Measurements from ENCODE around the gene RBP3.

The RBP3 gene

DNA sequence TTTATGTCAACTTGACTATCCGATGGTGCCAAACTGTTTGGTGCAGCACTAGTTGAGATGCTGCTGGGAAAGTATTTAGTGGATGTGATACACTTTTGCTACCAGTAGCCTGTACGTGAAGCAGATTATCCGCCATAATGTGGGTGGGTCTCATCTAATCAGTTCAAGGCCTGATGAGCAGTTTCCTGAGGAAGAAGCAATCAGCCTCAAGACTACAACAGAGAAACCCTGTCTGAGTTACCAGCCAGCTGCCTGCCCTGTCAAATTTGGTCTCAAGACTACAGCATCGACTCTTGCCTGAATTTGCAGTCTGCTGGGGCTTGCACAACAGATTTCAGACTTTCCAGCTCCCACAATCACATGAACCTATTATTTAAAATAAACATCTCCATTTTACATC, 10.9 kb upstream of the RBP3 start:
- Histone ChIP-seq H3K9ac (no peak overlapping the region), H3K4me3 (IDR thresholded peaks at IDR 0.05; ENCODE audit: insufficient read depth, low read depth, low read length) (no peak overlapping the region), H3K4me1 (ENCODE audit: low read depth, poor library complexity, severe bottlenecking) (no peaks in the 10 kb centered on the region), H2AFZ (ENCODE audit: low read depth) (no peak overlapping the region), H3K4me2 (no peak overlapping the region), H3K36me3 (ENCODE audit: insufficient read depth) (no peaks in the 10 kb centered on the region), H3K27ac (no peak overlapping the region), H3K79me2 (ENCODE audit: insufficient read depth, low read depth) (no peaks in the 10 kb centered on the region), H3K27me3 (ENCODE audit: insufficient read depth, low read depth) (no peaks in the 10 kb centered on the region), H4K20me1 (ENCODE audit: insufficient read depth) (no peaks in the 10 kb centered on the region)
- TF ChIP-seq CTCF (conservative IDR thresholded peaks at IDR 0.05; ENCODE audit: low read depth, low read length) = no peak

GRCh38 chr10:47339186-47339735, 8.9 kb upstream of the RBP3 start:
- Histone ChIP-seq H3K36me3 (ENCODE audit: insufficient read depth) (no peaks in the 10 kb centered on the region), H3K4me2 (no peak overlapping the region), H3K27me3 (ENCODE audit: insufficient read depth, low read depth) (no peaks in the 10 kb centered on the region), H4K20me1 (ENCODE audit: insufficient read depth) (no peaks in the 10 kb centered on the region), H3K27ac (no peak overlapping the region), H3K9ac (no peak overlapping the region), H3K4me1 (ENCODE audit: low read depth, poor library complexity, severe bottlenecking) (no peaks in the 10 kb centered on the region), H2AFZ (ENCODE audit: low read depth) (no peak overlapping the region), H3K4me3 (IDR thresholded peaks at IDR 0.05; ENCODE audit: insufficient read depth, low read depth, low read length) (no peak overlapping the region), H3K79me2 (ENCODE audit: insufficient read depth, low read depth) (no peaks in the 10 kb centered on the region)
- no peak for TF ChIP-seq CTCF (conservative IDR thresholded peaks at IDR 0.05; ENCODE audit: low read depth, low read length)

DNA sequence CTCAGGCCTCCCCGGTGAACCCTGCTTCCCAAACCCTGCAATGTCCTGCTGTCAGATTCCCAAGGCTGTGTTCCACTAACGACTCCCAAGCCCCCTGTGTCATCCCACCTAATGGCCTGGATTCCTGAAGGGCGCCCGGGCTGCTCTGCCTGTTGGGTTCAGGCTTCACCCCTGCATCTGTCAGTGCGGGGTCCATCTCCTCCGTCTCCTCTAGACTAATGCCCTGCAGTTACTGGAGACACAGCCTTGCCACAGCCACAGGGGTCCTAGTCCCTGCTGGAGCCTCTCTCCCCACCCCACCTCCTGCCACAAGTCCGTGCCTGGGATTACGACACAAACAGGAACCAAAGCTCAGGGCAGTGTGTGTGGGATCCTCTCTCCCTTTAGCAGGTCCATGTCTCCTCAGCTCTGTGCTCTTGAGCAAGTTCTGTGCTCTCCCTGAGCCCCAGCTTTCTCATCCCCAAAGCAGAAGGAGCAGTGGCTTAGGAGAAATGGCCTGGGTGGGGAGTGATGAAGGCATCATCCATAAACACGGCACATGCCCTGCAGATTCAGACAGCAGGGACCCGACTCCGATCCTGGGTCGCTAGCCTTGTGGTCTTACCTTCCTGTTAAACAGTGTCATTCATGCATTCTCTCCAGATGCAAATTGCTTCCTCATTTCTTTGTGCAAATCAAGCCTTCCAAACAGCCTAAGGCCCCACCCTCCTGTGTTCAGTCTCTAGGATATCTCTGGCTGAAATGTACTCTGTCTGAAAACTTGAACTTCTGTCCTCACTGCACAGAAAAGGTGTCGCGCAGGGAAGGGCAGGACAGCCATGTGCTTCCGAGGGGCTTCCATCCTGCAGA, 8.2 kb upstream of the RBP3 start:
- no peak for TF ChIP-seq CTCF (conservative IDR thresholded peaks at IDR 0.05; ENCODE audit: low read depth, low read length)
- no peaks in the 10 kb centered on the region for H3K27me3 ChIP-seq (ENCODE audit: insufficient read depth, low read depth)

DNA sequence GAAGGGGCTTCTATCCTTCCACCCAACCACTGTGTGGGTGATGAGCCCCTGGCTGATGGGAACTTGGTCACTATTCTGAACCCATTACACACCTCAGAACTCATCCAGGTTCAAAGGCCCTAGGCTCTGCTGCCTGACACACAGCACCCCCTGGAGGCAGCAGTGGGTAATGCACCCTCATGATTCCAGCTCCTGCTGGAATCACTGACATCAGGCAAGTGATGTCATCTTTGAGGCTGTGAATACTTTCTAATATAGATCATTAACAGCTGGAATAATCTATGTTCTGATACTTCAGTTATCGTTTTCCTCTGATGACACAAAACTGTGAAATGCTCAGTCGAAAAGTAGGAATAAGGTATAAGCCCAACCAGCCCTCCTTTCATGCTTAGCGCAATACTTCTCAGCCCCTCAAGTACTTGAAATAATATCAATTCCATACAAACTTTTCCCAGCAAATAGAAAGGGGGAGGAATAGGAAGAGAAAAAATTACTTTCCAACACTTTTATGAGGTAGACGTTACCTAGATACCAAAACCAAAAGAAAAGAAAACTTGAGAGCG, 7.5 kb upstream of the RBP3 start:
- TF ChIP-seq CTCF (conservative IDR thresholded peaks at IDR 0.05; ENCODE audit: low read depth, low read length) = peak; percentile 93
- Histone ChIP-seq H3K27ac (no peak overlapping the region), H4K20me1 (ENCODE audit: insufficient read depth) (no peaks in the 10 kb centered on the region), H3K27me3 (ENCODE audit: insufficient read depth, low read depth) (no peaks in the 10 kb centered on the region), H2AFZ (ENCODE audit: low read depth) (no peak overlapping the region), H3K4me1 (ENCODE audit: low read depth, poor library complexity, severe bottlenecking) (no peaks in the 10 kb centered on the region), H3K4me3 (IDR thresholded peaks at IDR 0.05; ENCODE audit: insufficient read depth, low read depth, low read length) (no peak overlapping the region), H3K4me2 (no peak overlapping the region), H3K79me2 (ENCODE audit: insufficient read depth, low read depth) (no peaks in the 10 kb centered on the region), H3K9ac (no peak overlapping the region), H3K36me3 (ENCODE audit: insufficient read depth) (no peaks in the 10 kb centered on the region)

More for the DNA sequence above, 8.2 kb upstream of the RBP3 start:
- Histone ChIP-seq H3K9ac (no peak overlapping the region), H3K27ac (no peak overlapping the region), H3K4me1 (ENCODE audit: low read depth, poor library complexity, severe bottlenecking) (no peaks in the 10 kb centered on the region), H3K4me2 (no peak overlapping the region), H3K4me3 (IDR thresholded peaks at IDR 0.05; ENCODE audit: insufficient read depth, low read depth, low read length) (no peak overlapping the region), H4K20me1 (ENCODE audit: insufficient read depth) (no peaks in the 10 kb centered on the region), H3K79me2 (ENCODE audit: insufficient read depth, low read depth) (no peaks in the 10 kb centered on the region), H3K36me3 (ENCODE audit: insufficient read depth) (no peaks in the 10 kb centered on the region), H2AFZ (ENCODE audit: low read depth) (no peak overlapping the region)
